ENCODE measurements around the gene NFE2L2. TPM values are rescaled to one million over a fixed set of nuclear protein-coding genes. Genes with fewer than 3 reads are reported as not detected.
A peak's percentile ranks its signal among the peaks of the same experiment; 100 is the strongest.
"Not testable (repeated sequence)": the region's sequence is repeated elsewhere in the genome, so short reads cannot be mapped to it uniquely, and the experiment has no call there.

The NFE2L2 gene
- total RNA-seq, 1 donor from 2014 or later = 94.0 TPM

DNA sequence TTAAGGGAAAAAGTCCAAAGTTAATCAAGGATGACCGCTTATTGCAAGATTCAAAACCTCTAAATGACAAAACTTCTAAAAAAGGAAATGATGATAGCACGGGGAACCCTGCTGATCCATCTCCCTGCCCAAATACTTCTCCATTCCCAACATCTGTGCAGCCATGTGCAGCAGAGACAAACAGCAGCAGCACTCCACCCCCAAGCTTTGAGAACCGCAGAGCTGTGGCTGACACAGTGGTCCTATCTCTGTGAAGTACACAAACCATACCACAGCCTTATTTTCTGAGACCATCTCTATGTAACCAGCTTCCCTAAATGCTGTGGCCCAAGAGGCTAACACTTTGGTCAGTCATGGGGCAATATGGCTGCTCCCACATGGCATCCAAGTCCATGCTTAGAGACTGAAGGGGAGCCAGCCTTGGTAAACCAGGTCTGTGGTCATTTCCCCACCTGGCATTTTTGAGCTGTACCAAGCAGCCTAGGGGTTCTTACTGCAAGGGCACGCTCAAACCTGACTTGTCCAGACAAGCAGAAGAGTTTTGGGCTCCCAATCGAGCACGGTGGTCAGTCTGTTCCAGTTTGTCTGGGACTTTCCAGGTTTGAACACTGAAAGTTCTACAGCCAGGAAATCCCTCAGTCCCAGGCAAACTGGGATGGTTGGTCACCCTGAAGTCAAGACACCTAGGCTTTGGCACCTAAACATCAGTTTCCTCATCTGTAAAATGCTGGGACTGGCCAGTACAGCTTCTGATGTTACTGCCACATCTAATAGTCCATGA lies 17.1 kb upstream of the NFE2L2 start:
- DNase-seq (ENCODE audit: low spot score) = no peak

- DNase-seq (ENCODE audit: low spot score) = no peak
Observed at GRCh38 chr2:177279847-177280246, 15.3 kb upstream of the NFE2L2 start.

GRCh38 chr2:177275743-177276055 lies 11.2 kb upstream of the NFE2L2 start:
- no peak for DNase-seq (ENCODE audit: low spot score)

GRCh38 chr2:177275040-177275742 lies 10.7 kb upstream of the NFE2L2 start:
- DNase-seq (ENCODE audit: low spot score) = no peak

DNA sequence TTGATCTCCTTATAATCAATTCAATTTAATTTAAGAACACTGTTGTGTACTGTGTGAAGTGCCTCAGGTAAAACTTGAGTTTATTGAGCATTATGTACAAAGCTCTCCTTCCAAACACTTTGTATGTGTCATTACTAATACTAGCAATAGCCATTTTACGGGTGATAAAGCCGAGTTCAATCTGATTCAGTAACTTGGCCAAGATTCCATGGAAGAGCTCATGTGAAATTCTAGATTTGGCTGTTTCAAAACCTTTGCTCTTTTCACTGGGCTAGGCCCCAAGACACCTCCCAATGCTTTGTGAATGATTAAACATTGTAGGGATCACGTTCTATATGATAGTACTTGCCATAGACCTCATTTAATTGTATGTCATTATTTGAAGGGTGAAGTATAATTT lies 8.9 kb upstream of the NFE2L2 start:
- no peak for DNase-seq (ENCODE audit: low spot score)

DNA sequence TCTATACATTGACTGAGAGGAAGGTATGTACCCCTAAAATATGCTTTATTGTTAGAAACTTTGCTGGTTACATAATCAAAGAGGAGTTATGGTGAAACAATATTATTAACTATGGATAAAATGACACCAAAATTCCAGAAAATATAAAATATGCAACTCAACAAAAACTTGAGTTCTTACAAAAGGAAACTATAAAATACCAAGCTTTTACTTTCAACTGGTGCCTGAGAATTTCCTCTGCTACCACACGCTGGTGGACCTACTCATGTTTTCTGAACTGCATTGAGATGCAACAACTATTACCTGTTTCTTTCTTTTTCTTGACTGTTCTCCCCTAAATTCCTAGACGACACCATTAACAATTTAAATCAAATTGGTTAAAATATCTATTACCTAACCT lies 8.2 kb upstream of the NFE2L2 start:
- no peak for DNase-seq (ENCODE audit: low spot score)

- DNase-seq (ENCODE audit: low spot score) = no peak
Observed at GRCh38 chr2:177271981-177272666, 7.6 kb upstream of the NFE2L2 start.

DNA sequence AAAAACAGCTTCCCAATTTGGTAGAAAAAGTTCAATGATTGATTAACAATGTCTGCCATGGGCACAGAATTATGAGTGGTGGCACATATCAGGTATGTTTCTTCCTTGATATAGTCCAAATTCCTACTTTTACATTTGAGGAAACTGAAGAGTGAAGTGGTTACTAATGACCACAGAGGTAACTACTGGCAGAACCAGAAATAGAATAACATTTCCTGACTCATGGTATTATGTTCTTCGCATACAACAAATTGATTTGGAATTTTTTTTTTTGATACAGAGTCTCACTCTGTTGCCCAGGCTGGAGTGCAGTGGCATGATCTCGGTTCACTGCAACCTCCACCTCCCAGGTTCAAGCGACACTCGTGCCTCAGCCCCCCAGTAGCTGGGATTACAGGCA lies 6.0 kb upstream of the NFE2L2 start:
- DNase-seq (ENCODE audit: low spot score) = no peak

- DNase-seq (ENCODE audit: low spot score) = no peak
Observed at GRCh38 chr2:177268901-177269300, 4.4 kb upstream of the NFE2L2 start.

DNA sequence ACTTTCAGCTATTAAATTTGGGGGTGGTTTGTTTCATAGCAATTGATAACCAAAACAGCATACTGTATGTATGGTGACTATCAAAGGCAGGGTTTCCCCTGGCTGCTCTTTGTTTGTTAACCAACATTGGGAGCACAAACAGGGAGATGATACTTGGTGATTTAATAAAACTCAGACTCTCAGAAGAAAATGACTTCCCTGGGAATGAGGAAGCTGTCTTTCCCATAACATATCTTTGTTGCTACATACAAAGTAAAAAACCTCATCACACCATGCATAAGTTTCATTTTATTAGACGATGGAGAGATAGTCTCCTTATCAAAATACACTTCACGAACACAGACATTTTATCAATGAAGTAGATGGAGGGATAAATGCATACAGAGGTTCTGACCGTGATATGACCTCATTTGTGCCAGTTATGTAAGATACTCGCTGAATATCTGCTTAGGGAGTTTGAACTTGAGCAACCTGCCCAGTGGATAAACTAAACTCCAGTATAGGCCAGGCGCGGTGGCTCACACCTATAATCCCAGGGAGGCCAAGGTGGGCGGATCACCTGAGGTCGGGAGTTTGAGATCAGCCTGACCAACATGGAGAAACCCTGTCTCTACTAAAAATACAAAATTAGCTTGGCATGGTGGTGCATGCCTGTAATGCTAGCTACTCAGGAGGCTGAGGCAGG lies 3.8 kb upstream of the NFE2L2 start:
- DNase-seq (ENCODE audit: low spot score) = no peak

DNA sequence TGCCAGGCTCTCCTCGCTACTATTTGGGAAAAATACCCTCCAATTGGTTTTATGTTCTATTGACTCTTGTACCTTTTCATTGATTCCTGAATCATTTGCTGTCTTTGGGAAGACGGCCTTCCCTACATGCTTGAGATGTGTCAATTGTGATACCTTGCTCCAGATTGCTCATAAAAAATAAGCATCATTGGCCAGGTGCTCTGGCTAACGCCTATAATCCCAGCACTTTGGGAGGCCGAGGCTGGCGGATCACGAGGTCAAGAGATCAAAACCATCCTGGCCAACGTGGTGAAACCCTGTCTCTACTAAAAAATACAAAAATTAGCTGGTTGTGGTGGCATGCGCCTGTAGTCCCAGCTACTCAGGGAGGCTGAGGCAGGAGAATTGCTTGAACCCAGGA lies 2.4 kb upstream of the NFE2L2 start:
- not testable (repeated sequence) for DNase-seq (ENCODE audit: low spot score)

DNA sequence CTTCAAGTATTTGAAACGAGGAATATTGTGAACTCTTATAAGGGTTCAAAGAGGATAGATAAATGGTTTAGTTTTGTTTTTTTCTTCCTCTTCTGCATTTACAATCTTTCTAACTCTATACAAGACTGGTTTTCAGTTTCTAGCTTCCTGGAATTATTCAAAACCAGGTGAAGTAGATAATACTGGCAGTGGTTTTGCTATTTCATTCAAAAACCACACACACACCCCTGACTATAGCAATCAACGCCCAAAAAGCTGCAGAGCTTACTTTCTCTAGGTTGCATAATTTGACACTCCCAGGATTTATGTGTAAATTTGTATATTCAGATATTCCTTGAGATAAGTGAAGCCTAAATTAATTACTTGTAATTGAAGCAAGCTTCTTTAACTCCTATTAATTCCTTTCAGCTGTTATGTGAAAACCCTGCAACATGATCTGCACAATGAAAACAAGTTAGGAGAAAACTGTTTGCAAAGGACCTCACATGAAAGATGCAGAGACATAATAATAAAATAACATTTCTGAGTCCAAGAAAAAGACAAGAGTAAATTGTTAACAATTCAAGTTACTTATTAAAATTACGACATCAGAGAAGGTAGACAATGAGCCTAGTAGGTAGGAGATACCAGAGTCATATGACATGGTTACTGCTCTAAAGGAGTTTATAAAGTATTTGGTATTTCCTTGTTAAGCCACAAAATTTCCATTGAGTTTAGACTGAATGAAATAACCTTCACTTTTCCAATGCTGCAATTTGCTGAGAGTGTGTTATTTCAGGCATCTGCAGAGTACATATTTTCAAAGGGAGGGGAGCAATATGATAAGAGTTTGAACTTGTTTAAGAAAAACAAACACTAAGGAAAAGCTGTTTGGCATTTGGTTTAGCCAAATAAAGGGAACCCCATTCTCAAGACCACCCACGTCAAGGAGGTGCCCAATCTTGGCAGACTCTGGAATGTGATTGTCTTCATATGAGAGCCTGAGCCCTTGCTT lies 1.6 kb upstream of the NFE2L2 start:
- no peak for DNase-seq (ENCODE audit: low spot score)

DNA sequence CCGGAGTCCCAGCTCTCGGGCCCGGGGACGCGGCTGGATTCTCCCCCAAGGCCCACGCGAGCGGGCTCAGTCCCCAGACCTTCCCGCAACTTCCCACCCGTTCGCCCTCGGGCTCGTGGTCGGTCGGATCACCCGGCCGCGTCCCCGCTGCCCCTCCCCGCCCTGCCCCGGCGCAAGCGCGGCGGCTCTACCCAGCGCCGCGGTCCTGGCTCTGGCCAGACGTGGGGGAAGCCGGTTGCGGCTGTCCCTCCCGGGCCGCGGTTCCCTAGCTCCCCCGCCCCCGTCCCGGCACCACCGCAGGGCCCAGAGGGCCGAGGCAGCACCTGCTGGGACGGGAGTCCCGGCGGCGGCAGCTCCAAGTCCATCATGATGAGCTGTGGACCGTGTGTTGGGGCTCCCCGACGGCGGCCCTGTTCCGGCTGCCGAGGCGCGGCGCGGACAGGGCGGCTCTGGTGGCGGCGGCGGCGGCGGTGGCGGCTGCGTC lies 276 bp downstream of the NFE2L2 start:
- DNase-seq (ENCODE audit: low spot score) = peak; percentile 90

DNA sequence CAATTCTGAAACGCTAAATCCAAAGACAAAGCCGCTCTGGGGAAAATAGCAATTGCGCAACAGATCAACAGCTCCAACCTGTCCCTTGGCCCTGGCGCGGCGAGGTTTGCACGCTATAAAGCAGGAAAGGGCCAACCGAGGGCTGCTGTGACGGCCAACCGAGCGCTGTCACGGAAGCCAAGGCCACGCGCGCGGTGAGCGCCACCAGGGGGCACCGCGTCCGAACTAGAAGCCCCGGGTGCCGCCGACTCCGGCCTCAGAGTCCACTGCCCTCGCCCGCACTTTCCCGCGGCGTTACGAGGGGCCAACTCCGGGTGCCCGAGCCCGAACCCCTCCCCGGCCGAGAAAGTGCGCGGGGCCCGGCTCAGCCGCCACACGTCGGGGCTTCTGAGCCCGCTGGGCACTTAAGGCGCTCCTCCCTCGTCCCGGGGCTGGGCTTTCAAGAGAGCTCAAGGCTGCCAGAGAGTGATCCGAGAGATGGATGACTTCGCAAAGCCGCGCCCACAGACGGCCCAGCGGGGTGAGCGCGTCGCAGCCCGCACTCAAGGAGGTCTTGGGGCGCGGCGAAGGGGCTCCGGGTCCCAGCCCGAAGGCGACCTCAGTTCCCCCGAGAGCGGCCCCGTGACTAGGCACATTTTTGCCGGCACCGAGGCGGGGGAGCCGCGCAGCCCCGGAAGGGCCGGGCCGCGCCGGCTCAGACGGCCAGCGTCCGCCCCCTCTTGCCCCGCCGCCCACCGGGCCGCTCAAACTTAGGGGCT lies 897 bp downstream of the NFE2L2 start:
- DNase-seq (ENCODE audit: low spot score) = peak; percentile 99

DNA sequence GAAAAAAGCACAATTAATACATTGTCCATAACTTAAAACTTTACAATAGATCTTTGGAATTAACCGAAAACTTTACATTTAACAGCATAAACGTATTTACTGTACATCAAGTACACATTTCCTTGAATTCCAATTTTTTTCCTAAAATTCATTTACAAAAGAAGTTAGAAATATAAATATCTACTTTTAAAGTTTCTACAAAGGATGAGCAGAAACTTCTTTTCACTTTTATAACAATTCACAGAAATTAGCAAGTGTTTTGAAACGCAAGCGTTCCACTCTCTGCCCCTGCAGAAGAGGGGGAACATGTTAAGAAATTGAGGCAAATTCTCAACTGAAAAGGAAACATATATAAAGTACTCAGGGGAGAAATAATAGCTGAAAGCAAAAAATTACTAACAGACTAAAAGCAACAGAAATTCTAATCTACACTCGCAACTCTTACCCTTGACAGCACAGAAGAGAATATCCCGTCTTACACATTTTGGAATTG lies 1.5 kb downstream of the NFE2L2 start:
- no peak for DNase-seq (ENCODE audit: low spot score)

DNA sequence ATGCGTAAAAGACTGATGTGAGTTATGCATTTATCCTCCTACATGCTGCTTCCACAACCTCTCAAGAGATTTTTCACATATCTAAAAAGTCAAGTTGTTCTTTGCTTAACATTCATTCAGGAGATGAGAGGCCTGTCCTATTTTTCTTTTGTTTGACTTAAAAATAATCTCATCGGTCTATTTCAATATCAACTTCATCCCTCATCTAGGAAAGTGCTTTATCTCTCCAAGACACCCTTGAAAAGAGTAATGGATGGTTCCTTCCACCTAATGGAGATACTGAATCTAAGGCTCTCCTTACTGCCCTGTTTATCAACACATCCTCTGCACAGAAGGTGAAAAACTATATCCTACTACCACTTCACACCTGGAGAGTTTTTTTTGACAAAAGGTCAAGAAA lies 2.4 kb downstream of the NFE2L2 start:
- no peak for DNase-seq (ENCODE audit: low spot score)

DNA sequence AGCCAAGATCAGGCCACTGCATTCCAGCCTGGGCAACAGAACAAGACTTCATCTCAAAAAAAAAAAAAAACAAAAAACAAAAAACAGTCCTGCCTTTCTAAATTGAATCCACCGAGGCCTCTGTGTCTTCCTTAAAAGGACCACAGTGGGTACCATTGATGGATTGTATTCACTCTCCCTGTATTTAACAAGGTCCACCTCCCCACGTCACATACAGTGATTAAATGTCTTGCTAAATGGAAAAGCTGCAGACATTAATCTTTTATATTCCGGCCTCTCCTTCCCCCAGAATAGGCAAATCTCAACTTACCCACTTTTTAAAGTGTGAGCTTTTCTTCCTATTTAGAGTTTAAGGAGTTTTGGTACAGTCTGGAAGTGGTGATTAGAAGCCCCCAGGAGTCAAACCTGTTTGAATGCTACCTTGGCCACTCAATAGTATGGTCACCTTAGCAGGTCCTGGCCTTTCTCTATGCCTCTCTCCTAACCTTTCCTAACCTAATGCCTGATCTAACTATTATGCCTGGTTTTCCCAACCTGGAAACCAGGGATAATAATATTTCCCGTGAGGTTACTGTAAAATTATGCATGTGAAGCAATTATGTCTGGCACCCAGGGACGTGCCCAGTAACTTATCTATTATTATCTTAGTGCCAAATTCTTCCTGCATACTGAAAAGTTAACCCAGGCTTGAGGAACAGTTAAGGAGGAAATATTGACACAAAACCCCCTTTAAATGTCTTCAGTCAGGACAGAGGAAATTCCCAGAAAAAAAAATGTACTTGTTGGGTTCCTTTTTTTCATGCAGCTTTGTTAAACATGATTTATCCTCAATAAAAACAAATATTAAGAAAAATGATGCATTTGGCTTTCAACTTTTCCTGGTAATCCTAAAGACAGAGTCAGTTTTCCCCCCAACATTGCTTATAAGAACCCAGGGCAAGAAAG lies 3.1 kb downstream of the NFE2L2 start:
- no peak for DNase-seq (ENCODE audit: low spot score)

- DNase-seq (ENCODE audit: low spot score) = no peak
Observed at GRCh38 chr2:177260379-177260778, 4.1 kb downstream of the NFE2L2 start.

All from mesenteric fat pad (tissue), 1 donor.